SK-N-SH treated with all-trans-retinoic acid at 6 μM for 48 hours (cell line): ENCODE data around the gene NPLOC4.

Experiments
- CREB5 ChIP-seq: fragments of 250-450 bp; sonication (Bioruptor Pico); IDR thresholded peaks from 2 replicates; pipeline ENCODE4 v1.5.1; 2020; ENCODE audit warnings: low read depth, mild to moderate bottlenecking, moderate library complexity
- CSDC2 ChIP-seq: fragments of 250-450 bp; sonication (Bioruptor Pico); IDR thresholded peaks from 2 replicates; pipeline ENCODE4 v1.5.0; 2020; ENCODE audit warnings: mild to moderate bottlenecking, moderate library complexity
- GLIS3 ChIP-seq: fragments of 250-450 bp; sonication (Bioruptor Pico); IDR thresholded peaks from 2 replicates; pipeline ENCODE4 v1.5.0; 2020; ENCODE audit warnings: mild to moderate bottlenecking, moderate library complexity
- SNAI2 ChIP-seq: fragments of 250-450 bp; sonication (Bioruptor Pico); IDR thresholded peaks from 2 replicates; pipeline ENCODE4 v1.5.0; 2020; ENCODE audit warnings: mild to moderate bottlenecking, moderate library complexity
- TCF4 ChIP-seq: fragments of 250-450 bp; sonication (Bioruptor Pico); IDR thresholded peaks from 2 replicates; pipeline ENCODE4 v1.8.0; 2021; ENCODE audit warnings: mild to moderate bottlenecking, moderate library complexity, borderline replicate concordance
- ZFP30 ChIP-seq: fragments of 450-650 bp; formaldehyde crosslinking; IDR thresholded peaks from 2 replicates; pipeline ENCODE4 v1.5.0; 2022; ENCODE audit warnings: mild to moderate bottlenecking, moderate library complexity
- ZNF8 ChIP-seq: fragments of 450-650 bp; formaldehyde crosslinking; IDR thresholded peaks from 2 replicates; pipeline ENCODE4 v1.5.0; 2020; ENCODE audit warnings: mild to moderate bottlenecking, moderate library complexity
- TF ChIP-seq, protein P1 (sequence below): fragments of 250-450 bp; sonication (Bioruptor Pico); IDR thresholded peaks from 2 replicates; pipeline ENCODE4 v1.5.1; 2021; ENCODE audit warnings: mild to moderate bottlenecking, moderate library complexity
- TF ChIP-seq, protein P2 (sequence below): fragments of 250-450 bp; sonication (Bioruptor Pico); IDR thresholded peaks from 2 replicates; pipeline ENCODE4 v1.8.0; 2020; ENCODE audit warnings: mild to moderate bottlenecking, moderate library complexity, borderline replicate concordance

DNA sequence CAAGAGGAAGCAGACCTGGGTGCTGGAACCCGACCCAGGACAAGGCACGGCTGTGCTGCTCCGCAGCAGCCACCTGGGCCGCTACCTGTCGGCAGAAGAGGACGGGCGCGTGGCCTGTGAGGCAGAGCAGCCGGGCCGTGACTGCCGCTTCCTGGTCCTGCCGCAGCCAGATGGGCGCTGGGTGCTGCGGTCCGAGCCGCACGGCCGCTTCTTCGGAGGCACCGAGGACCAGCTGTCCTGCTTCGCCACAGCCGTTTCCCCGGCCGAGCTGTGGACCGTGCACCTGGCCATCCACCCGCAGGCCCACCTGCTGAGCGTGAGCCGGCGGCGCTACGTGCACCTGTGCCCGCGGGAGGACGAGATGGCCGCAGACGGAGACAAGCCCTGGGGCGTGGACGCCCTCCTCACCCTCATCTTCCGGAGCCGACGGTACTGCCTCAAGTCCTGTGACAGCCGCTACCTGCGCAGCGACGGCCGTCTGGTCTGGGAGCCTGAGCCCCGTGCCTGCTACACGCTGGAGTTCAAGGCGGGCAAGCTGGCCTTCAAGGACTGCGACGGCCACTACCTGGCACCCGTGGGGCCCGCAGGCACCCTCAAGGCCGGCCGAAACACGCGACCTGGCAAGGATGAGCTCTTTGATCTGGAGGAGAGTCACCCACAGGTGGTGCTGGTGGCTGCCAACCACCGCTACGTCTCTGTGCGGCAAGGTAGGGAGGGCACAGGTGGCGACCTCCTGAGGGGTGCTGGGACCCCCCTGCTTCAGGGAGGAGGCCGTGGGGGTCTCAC is 108.1 kb downstream of the NPLOC4 start:
- TF ChIP-seq CSDC2 (no peak), ZFP30 (no peak), ZNF8 (CRISPR knock-in tag) (no peak), GLIS3 (CRISPR knock-in tag) (no peak), SNAI2 (CRISPR knock-in tag) (no peak), CREB5 (CRISPR knock-in tag) (no peak), TCF4 (no peak)
- TF ChIP-seq, protein P1, sequence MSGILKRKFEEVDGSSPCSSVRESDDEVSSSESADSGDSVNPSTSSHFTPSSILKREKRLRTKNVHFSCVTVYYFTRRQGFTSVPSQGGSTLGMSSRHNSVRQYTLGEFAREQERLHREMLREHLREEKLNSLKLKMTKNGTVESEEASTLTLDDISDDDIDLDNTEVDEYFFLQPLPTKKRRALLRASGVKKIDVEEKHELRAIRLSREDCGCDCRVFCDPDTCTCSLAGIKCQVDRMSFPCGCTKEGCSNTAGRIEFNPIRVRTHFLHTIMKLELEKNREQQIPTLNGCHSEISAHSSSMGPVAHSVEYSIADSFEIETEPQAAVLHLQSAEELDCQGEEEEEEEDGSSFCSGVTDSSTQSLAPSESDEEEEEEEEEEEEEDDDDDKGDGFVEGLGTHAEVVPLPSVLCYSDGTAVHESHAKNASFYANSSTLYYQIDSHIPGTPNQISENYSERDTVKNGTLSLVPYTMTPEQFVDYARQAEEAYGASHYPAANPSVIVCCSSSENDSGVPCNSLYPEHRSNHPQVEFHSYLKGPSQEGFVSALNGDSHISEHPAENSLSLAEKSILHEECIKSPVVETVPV (CRISPR knock-in tag) = no peak
- TF ChIP-seq, protein P2, sequence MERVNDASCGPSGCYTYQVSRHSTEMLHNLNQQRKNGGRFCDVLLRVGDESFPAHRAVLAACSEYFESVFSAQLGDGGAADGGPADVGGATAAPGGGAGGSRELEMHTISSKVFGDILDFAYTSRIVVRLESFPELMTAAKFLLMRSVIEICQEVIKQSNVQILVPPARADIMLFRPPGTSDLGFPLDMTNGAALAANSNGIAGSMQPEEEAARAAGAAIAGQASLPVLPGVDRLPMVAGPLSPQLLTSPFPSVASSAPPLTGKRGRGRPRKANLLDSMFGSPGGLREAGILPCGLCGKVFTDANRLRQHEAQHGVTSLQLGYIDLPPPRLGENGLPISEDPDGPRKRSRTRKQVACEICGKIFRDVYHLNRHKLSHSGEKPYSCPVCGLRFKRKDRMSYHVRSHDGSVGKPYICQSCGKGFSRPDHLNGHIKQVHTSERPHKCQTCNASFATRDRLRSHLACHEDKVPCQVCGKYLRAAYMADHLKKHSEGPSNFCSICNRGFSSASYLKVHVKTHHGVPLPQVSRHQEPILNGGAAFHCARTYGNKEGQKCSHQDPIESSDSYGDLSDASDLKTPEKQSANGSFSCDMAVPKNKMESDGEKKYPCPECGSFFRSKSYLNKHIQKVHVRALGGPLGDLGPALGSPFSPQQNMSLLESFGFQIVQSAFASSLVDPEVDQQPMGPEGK (CRISPR knock-in tag) = no peak
